Measurements from ENCODE around the gene DNAH12. TPM values are rescaled to one million over a fixed set of nuclear protein-coding genes. Genes with fewer than 3 reads are reported as not detected.

The DNAH12 gene
- total RNA-seq, 1 experiment from 2014 or later: 0.45 TPM

DNA sequence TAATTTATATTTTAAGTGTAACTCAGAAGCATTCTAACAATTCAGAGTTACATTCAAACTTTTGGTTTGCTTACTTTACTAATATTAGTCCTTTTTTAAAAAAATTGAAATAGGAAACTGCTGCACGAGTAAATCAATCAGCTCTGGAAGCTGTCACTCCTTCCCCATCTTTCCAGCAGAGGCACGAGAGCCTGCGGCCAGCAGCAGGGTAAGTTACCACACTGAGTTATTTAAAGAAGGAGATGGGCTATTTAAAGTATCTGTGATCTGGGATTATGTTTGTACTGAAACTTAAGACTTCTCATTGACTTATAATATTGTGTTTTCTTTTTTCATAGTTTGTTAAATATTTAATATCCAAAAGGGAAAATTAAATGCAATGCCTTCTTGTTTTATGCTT, 287.3 kb downstream of the DNAH12 start:
- H3K27me3 ChIP-seq (replicated peaks; ENCODE audit: control insufficient read depth, insufficient read depth, low read length): no peaks in the 10 kb centered on the region
- H3K4me3 ChIP-seq (ENCODE audit: low read depth, low read length): no peak overlapping the region
- TF ChIP-seq, protein P1, sequence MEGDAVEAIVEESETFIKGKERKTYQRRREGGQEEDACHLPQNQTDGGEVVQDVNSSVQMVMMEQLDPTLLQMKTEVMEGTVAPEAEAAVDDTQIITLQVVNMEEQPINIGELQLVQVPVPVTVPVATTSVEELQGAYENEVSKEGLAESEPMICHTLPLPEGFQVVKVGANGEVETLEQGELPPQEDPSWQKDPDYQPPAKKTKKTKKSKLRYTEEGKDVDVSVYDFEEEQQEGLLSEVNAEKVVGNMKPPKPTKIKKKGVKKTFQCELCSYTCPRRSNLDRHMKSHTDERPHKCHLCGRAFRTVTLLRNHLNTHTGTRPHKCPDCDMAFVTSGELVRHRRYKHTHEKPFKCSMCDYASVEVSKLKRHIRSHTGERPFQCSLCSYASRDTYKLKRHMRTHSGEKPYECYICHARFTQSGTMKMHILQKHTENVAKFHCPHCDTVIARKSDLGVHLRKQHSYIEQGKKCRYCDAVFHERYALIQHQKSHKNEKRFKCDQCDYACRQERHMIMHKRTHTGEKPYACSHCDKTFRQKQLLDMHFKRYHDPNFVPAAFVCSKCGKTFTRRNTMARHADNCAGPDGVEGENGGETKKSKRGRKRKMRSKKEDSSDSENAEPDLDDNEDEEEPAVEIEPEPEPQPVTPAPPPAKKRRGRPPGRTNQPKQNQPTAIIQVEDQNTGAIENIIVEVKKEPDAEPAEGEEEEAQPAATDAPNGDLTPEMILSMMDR (IDR thresholded peaks at IDR 0.05; ENCODE audit: insufficient read depth in 1 of 2, low read depth in 1 of 2, low read length in 1 of 2, severe bottlenecking in 1 of 2, unreplicated experiment in 1 of 2): no peak
- Mint-ChIP-seq H3K36me3 (ENCODE audit: insufficient read depth, unreplicated experiment) (peaks cover 42% of the 10 kb centered on the region), H3K27ac (ENCODE audit: unreplicated experiment) (no peak overlapping the region), H3K27me3 (ENCODE audit: insufficient read depth, unreplicated experiment) (no peaks in the 10 kb centered on the region), H3K4me3 (ENCODE audit: unreplicated experiment) (no peak overlapping the region), H3K4me1 (ENCODE audit: low read depth, unreplicated experiment) (peaks cover 5% of the 10 kb centered on the region), H3K9me3 (ENCODE audit: unreplicated experiment) (no peaks in the 10 kb centered on the region)
- intact Hi-C loops (cut with micrococcal nuclease; ENCODE audit: unreplicated experiment): no loop called here
- H3K36me3 ChIP-seq (ENCODE audit: control insufficient read depth, insufficient read depth, low read length): no peaks in the 10 kb centered on the region
- POLR2A ChIA-PET: no interaction called here
- no peaks in the 10 kb centered on the region for H3K4me1 ChIP-seq
- CTCF ChIA-PET: no interaction called here
- DNase-seq: no peak
- BruUV-seq (replicated peaks): no TSS peak
- H3K9me3 ChIP-seq: no peaks in the 10 kb centered on the region

DNA sequence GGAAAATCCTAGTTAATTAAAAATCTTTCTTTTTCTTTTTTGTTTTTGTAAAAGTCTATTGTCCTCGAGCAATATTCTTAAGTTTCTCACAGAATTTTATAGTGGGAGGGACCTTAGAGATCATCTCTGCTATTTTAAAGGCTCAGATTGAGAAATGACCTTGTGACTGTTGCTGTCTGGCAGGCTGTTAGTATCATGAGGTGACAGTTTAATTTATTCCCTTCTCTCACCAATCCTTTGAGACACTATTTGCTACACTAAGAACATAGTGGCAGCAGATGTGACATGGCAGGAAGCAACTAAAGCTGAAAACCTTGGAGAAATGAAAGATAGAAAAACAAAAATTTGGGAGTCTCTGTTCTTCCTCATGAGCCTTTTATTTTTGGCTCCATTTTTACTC, 291.7 kb downstream of the DNAH12 start:
- CTCF ChIA-PET: no interaction called here
- H3K27me3 ChIP-seq (replicated peaks; ENCODE audit: control insufficient read depth, insufficient read depth, low read length): no peaks in the 10 kb centered on the region
- H3K4me1 Mint-ChIP-seq (ENCODE audit: low read depth, unreplicated experiment): peaks cover 5% of the 10 kb centered on the region
- H3K9me3 Mint-ChIP-seq (ENCODE audit: unreplicated experiment): no peaks in the 10 kb centered on the region
- no peaks in the 10 kb centered on the region for H3K36me3 ChIP-seq (ENCODE audit: control insufficient read depth, insufficient read depth, low read length)
- BruUV-seq (replicated peaks): no TSS peak
- H3K9me3 ChIP-seq: no peaks in the 10 kb centered on the region
- TF ChIP-seq, protein P1 (IDR thresholded peaks at IDR 0.05; ENCODE audit: insufficient read depth in 1 of 2, low read depth in 1 of 2, low read length in 1 of 2, severe bottlenecking in 1 of 2, unreplicated experiment in 1 of 2): no peak
- no peak overlapping the region for H3K4me3 Mint-ChIP-seq (ENCODE audit: unreplicated experiment)
- DNase-seq: no peak
- POLR2A ChIA-PET: no interaction called here
- H3K27ac Mint-ChIP-seq (ENCODE audit: unreplicated experiment): no peak overlapping the region
- H3K27me3 Mint-ChIP-seq (ENCODE audit: insufficient read depth, unreplicated experiment): no peaks in the 10 kb centered on the region
- no peaks in the 10 kb centered on the region for H3K4me1 ChIP-seq
- intact Hi-C loops (cut with micrococcal nuclease; ENCODE audit: unreplicated experiment): no loop called here
- peaks cover 21% of the 10 kb centered on the region for H3K36me3 Mint-ChIP-seq (ENCODE audit: insufficient read depth, unreplicated experiment)
- H3K4me3 ChIP-seq (ENCODE audit: low read depth, low read length): no peak overlapping the region

DNA sequence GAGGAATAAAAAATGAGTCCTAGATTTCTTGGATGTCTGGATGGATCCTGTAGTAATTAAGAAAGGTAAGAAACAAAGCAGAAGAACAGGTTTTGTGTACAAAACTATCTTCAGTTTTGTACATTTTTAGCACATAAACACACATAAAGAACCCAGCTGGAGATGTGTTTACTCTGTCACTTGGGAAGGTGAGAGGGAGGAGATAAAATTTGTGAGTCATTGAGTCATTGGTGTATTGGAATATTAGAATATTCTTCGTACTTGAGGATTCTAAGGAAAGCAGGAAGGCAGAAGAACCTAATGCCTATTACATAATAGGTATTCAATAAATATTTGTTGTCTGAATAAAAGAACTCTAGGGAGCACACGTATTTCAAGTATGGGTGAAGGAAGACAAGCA, 299.2 kb downstream of the DNAH12 start:
- TF ChIP-seq, protein P1 (IDR thresholded peaks at IDR 0.05; ENCODE audit: insufficient read depth in 1 of 2, low read depth in 1 of 2, low read length in 1 of 2, severe bottlenecking in 1 of 2, unreplicated experiment in 1 of 2): no peak
- no TSS peak for BruUV-seq (replicated peaks)
- Mint-ChIP-seq H3K36me3 (ENCODE audit: insufficient read depth, unreplicated experiment) (peaks cover 32% of the 10 kb centered on the region), H3K27ac (ENCODE audit: unreplicated experiment) (no peak overlapping the region), H3K27me3 (ENCODE audit: insufficient read depth, unreplicated experiment) (no peaks in the 10 kb centered on the region), H3K4me1 (ENCODE audit: low read depth, unreplicated experiment) (peaks cover 15% of the 10 kb centered on the region), H3K4me3 (ENCODE audit: unreplicated experiment) (no peak overlapping the region), H3K9me3 (ENCODE audit: unreplicated experiment) (no peaks in the 10 kb centered on the region)
- Histone ChIP-seq H3K27me3 (replicated peaks; ENCODE audit: control insufficient read depth, insufficient read depth, low read length) (no peaks in the 10 kb centered on the region), H3K4me3 (ENCODE audit: low read depth, low read length) (no peak overlapping the region), H3K9me3 (no peaks in the 10 kb centered on the region), H3K36me3 (ENCODE audit: control insufficient read depth, insufficient read depth, low read length) (no peaks in the 10 kb centered on the region; the same call in 1 of the 2 replicates), H3K4me1 (peaks cover 12% of the 10 kb centered on the region)
- intact Hi-C loops (cut with micrococcal nuclease; ENCODE audit: unreplicated experiment): no loop called here
- CTCF ChIA-PET: interaction anchor here (0.5 to 0.7 kb wide), 2 partner anchors 17 to 147 kb away, joined by 3 read pairs; no protein-coding TSS in a partner anchor
- POLR2A ChIA-PET: no interaction called here
- no peak for DNase-seq

Other genes starting within 250 kb of the DNAH12 start
- 22.1 and 23.2 TPM in 2 replicates for gene PDE12, start 11.9 kb upstream of the DNAH12 start, total RNA-seq (2022)
- 194 and 204 TPM in 2 replicates for gene ARF4, start 53.0 kb upstream of the DNAH12 start, total RNA-seq (2022)
- gene DENND6A, start 148.7 kb upstream of the DNAH12 start, total RNA-seq (2022): 20.6 and 21.8 TPM in 2 replicates
- 126 and 136 TPM in 2 replicates for gene SLMAP, start 212.0 kb upstream of the DNAH12 start, total RNA-seq (2022)

Data from Caco-2 (cell line).